Testis (tissue), 2 donors: ENCODE results near the gene TCTA.

ENCODE experiments used
- CTCF ChIP-seq, 3 experiments: fragments of 450-650 bp in 2 of 3; fragments of 200-600 bp in 1 of 3; sonication (generic) in 1 of 3; IDR thresholded peaks; one replicate each; pipeline ENCODE4 v1.5.1; 2016 to 2019; ENCODE audit warnings: antibody characterized with exemption in 3 of 3, mild to moderate bottlenecking in 2 of 3, moderate library complexity in 1 of 3
- POLR2A ChIP-seq: fragments of 450-650 bp; IDR thresholded peaks from one replicate; pipeline ENCODE4 v1.6.1; 2017; ENCODE audit warnings: antibody characterized with exemption, mild to moderate bottlenecking, moderate library complexity

GRCh38 chr3:49387721-49388120 lies 24.5 kb upstream of the TCTA start:
- TF ChIP-seq CTCF (IDR thresholded peaks at IDR 0.05) (no peak), POLR2A (no peak)
